PC-9 (cell line): Measurements from ENCODE around the gene SNX33. TPM values are rescaled to one million over a fixed set of nuclear protein-coding genes. Genes with fewer than 3 reads are reported as not detected.

Experiments
- BruUV-seq: library from RNA; stranded (reverse); fragments of 400-500 nt; replicated peaks from 2 replicates; lab custom pipeline; 2021; lab: Mats Ljungman, UMichigan
- CTCF ChIA-PET: fragments of 300-600 bp; sonication (Branson Sonifier 250); formaldehyde crosslinking; loops from one replicate; lab custom pipeline; 2022; ENCODE audit warnings: antibody characterized with exemption; lab: Charles Lee
- POLR2A ChIA-PET: fragments of 300-600 bp; sonication (Branson Sonifier 250); formaldehyde crosslinking; loops from one replicate; lab custom pipeline; 2022; ENCODE audit warnings: antibody characterized with exemption; ENCODE audit not compliant: unreplicated experiment; lab: Charles Lee
- DNase-seq, 2 experiments: peaks; one replicate each; pipeline versions ENCODE4 v3.0.0 to v3.0.0-alpha.2; 2015 to 2022; ENCODE audit warnings: mixed read lengths in 1 of 2
- H2AFZ ChIP-seq: fragments of 200-600 bp; sonication (generic); 2 replicates; pipeline ENCODE4 v1.8.1; 2017; ENCODE audit warnings: antibody characterized with exemption
- H3F3A ChIP-seq: fragments of 200-600 bp; sonication (generic); 2 replicates; pipeline ENCODE4 v1.8.1; 2017; ENCODE audit warnings: antibody characterized with exemption, mild to moderate bottlenecking, low read depth; ENCODE audit not compliant: insufficient read depth
- H3K27ac ChIP-seq: fragments of 200-600 bp; sonication (generic); 2 replicates; pipeline ENCODE4 v1.6.1; 2016; ENCODE audit warnings: mixed run types
- H3K27me3 ChIP-seq: fragments of 200-600 bp; sonication (generic); 2 replicates; pipeline ENCODE4 v1.6.1; 2016; ENCODE audit warnings: low read depth, mixed run types; ENCODE audit not compliant: insufficient read depth
- H3K36me3 ChIP-seq: fragments of 200-600 bp; sonication (generic); 2 replicates; pipeline ENCODE4 v1.6.1; 2016; ENCODE audit warnings: low read depth, mixed run types
- H3K4me1 ChIP-seq: fragments of 200-600 bp; sonication (generic); replicated peaks from 2 replicates; pipeline ENCODE4 v1.6.1; 2016; ENCODE audit warnings: mixed run types; ENCODE audit not compliant: insufficient read depth
- H3K4me2 ChIP-seq: fragments of 200-600 bp; sonication (generic); 2 replicates; pipeline ENCODE4 v1.6.1; 2017; ENCODE audit warnings: mixed run types
- H3K4me3 ChIP-seq: fragments of 200-600 bp; sonication (generic); 2 replicates; pipeline ENCODE4 v1.6.1; 2016; ENCODE audit warnings: mixed run types
- H3K79me2 ChIP-seq: fragments of 200-600 bp; sonication (generic); 2 replicates; pipeline ENCODE4 v1.6.1; 2017; ENCODE audit warnings: low read depth, mixed run types
- H3K9me2 ChIP-seq: fragments of 200-600 bp; sonication (generic); 2 replicates; pipeline ENCODE4 v1.8.1; 2017; ENCODE audit warnings: mild to moderate bottlenecking; ENCODE audit not compliant: insufficient read depth
- H3K9me3 ChIP-seq: fragments of 200-600 bp; sonication (generic); 2 replicates; pipeline ENCODE4 v1.8.1; 2016; ENCODE audit warnings: low read depth; ENCODE audit not compliant: insufficient read depth
- H4K20me1 ChIP-seq: fragments of 200-600 bp; sonication (generic); 2 replicates; pipeline ENCODE4 v1.8.1; 2017; ENCODE audit not compliant: insufficient read depth
- EZH2 ChIP-seq: fragments of 200-600 bp; sonication (generic); IDR thresholded peaks from 2 replicates; pipeline ENCODE4 v1.8.0; 2017; ENCODE audit warnings: antibody characterized with exemption, low read depth
- intact Hi-C: fragments of 100-400 bp; cut with micrococcal nuclease; formaldehyde crosslinking; loops from one replicate; pipeline ENCODE4 v1.10.0; 2022; ENCODE audit not compliant: unreplicated experiment
- total RNA-seq: library from RNA; stranded (reverse); gene quantifications from 2 replicates; pipeline ENCODE4 v1.2.3, GENCODE V29; 2021
- TF ChIP-seq, protein P1 (sequence below): fragments of 200-600 bp; sonication (generic); conservative IDR thresholded peaks from 2 replicates; pipeline ENCODE4 v1.6.1; 2017; ENCODE audit warnings: mixed run types, antibody characterized with exemption, mild to moderate bottlenecking, moderate library complexity

SNX33 gene
- total RNA-seq, 1 experiment from 2014 or later: 27.8 TPM

DNA sequence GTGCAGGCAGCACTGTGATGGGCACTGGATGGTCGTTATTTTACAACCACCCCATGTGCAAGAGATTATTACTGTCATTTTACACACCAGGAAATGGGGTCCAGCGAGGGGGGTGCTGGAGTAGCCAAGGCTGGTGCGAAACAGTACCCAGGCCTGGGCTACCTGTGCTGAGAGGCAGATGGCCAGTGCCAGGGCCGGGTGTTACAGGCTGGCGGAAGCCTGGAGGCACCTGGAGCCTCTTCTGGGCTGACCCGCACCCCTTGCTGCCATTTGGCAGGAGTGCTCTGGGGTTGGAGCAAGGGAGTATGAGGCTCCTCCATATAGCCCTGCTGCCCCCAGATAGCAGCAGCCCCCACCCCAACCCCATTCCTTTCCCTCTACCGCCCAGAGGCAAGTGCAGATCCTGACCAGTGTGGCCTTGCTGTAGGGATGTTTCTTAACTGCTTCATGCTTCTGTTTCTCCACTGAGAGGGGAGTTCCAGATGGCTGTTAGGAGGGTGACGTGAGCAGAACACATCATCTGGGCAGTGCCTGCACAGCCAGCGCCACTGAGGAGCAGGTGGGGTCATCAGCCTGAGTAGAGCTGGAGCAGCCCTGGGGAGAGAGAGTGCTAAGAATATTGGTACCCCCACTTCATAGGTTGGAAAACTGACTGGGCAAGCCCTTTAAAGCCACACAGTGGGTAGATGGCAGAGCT lies 15.3 kb downstream of the SNX33 start:
- DNase-seq: peak in 1 of 2 experiments; percentile 22
- Histone ChIP-seq H3K79me2 (peaks cover 7% of the 10 kb centered on the region), H4K20me1 (no peaks in the 10 kb centered on the region), H3K4me2 (peak overlapping the region; percentile 58), H3K27me3 (no peaks in the 10 kb centered on the region), H3K9me3 (no peaks in the 10 kb centered on the region), H3K9me2 (no peaks in the 10 kb centered on the region), H3F3A (peaks cover 69% of the 10 kb centered on the region), H2AFZ (no peak overlapping the region), H3K4me3 (no peak overlapping the region), H3K27ac (peak overlapping the region; percentile 99), H3K36me3 (no peaks in the 10 kb centered on the region), H3K4me1 (peaks cover 78% of the 10 kb centered on the region)
- intact Hi-C loops: no loop called here
- no TSS peak for BruUV-seq
- TF ChIP-seq, protein P1, sequence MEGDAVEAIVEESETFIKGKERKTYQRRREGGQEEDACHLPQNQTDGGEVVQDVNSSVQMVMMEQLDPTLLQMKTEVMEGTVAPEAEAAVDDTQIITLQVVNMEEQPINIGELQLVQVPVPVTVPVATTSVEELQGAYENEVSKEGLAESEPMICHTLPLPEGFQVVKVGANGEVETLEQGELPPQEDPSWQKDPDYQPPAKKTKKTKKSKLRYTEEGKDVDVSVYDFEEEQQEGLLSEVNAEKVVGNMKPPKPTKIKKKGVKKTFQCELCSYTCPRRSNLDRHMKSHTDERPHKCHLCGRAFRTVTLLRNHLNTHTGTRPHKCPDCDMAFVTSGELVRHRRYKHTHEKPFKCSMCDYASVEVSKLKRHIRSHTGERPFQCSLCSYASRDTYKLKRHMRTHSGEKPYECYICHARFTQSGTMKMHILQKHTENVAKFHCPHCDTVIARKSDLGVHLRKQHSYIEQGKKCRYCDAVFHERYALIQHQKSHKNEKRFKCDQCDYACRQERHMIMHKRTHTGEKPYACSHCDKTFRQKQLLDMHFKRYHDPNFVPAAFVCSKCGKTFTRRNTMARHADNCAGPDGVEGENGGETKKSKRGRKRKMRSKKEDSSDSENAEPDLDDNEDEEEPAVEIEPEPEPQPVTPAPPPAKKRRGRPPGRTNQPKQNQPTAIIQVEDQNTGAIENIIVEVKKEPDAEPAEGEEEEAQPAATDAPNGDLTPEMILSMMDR: no peak
- TF ChIP-seq EZH2: no peak
- ChIA-PET CTCF (no interaction called here), POLR2A (no interaction called here)

GRCh38 chr15:75663931-75664421 lies 16.3 kb downstream of the SNX33 start:
- POLR2A ChIA-PET: no interaction called here

GRCh38 chr15:75666823-75667501 lies 19.2 kb downstream of the SNX33 start:
- TF ChIP-seq, protein P1: no peak
- no peak for TF ChIP-seq EZH2
- DNase-seq: peak; percentile 89 to 98
- intact Hi-C loops: loop anchor here (2.0 to 5.0 kb wide), 3 partner anchors 42 to 625 kb away; partner anchors contain the start of genes SIN3A and SNUPN
- Histone ChIP-seq H3K9me3 (no peaks in the 10 kb centered on the region), H3K36me3 (no peaks in the 10 kb centered on the region), H3K9me2 (no peaks in the 10 kb centered on the region), H3F3A (peaks cover 81% of the 10 kb centered on the region), H3K27me3 (no peaks in the 10 kb centered on the region), H3K79me2 (peaks cover 20% of the 10 kb centered on the region), H3K4me3 (no peak overlapping the region; the same call in 1 of the 2 replicates), H3K4me1 (peaks cover 100% of the 10 kb centered on the region), H2AFZ (no peak overlapping the region), H4K20me1 (no peaks in the 10 kb centered on the region), H3K4me2 (peak overlapping the region; percentile 71), H3K27ac (peak overlapping the region; percentile 99)
- TSS peak; percentile 60 for BruUV-seq
- POLR2A ChIA-PET: interaction anchor here (0.7 kb wide), 1 partner anchor 905 kb away, joined by 4 read pairs; no protein-coding TSS in a partner anchor
- CTCF ChIA-PET: no interaction called here

More at GRCh38 chr15:75663931-75664421, 16.3 kb downstream of the SNX33 start:
- DNase-seq: peak; percentile 64 to 76
- Histone ChIP-seq H3K4me3 (no peak overlapping the region), H3K9me3 (no peaks in the 10 kb centered on the region), H3K27me3 (no peaks in the 10 kb centered on the region), H3K36me3 (no peaks in the 10 kb centered on the region), H3K9me2 (no peaks in the 10 kb centered on the region), H3K79me2 (peaks cover 7% of the 10 kb centered on the region), H4K20me1 (no peaks in the 10 kb centered on the region), H3K4me1 (peaks cover 88% of the 10 kb centered on the region), H3K27ac (peak overlapping the region; percentile 99), H2AFZ (no peak overlapping the region), H3F3A (peaks cover 79% of the 10 kb centered on the region), H3K4me2 (peak overlapping the region; percentile 58)
- intact Hi-C loops: no loop called here
- TF ChIP-seq, protein P1: no peak
- TF ChIP-seq EZH2: no peak
- no TSS peak for BruUV-seq
- CTCF ChIA-PET: no interaction called here
